Neural progenitor cell (in vitro differentiated cells): Measurements from ENCODE around the gene TMEM247. TPM values are rescaled to one million over a fixed set of nuclear protein-coding genes. Genes with fewer than 3 reads are reported as not detected.

Experiments
- DNase-seq: peaks from one replicate; pipeline ENCODE4 v3.0.0-alpha.2; 2016; ENCODE audit warnings: low spot score
- H2AFZ ChIP-seq: fragments of 200-600 bp; sonication (generic); replicated peaks from 2 replicates; pipeline ENCODE4 v1.6.1; 2016; ENCODE audit warnings: antibody characterized with exemption
- H3F3A ChIP-seq: fragments of 200-600 bp; sonication (generic); 2 replicates; pipeline ENCODE4 v1.6.1; 2016; ENCODE audit warnings: antibody characterized with exemption, low read depth
- H3K27ac ChIP-seq: fragments of 200-600 bp; sonication (generic); 2 replicates; pipeline ENCODE4 v1.5.1; 2016; ENCODE audit warnings: mild to moderate bottlenecking
- H3K27me3 ChIP-seq: fragments of 200-600 bp; sonication (generic); 2 replicates; pipeline ENCODE4 v1.6.1; 2016; ENCODE audit warnings: mild to moderate bottlenecking, moderate library complexity
- H3K36me3 ChIP-seq: fragments of 200-600 bp; sonication (generic); 2 replicates; pipeline ENCODE4 v1.5.1; 2016
- H3K4me1 ChIP-seq: fragments of 200-600 bp; sonication (generic); 2 replicates; pipeline ENCODE4 v1.6.1; 2016; ENCODE audit warnings: mixed run types
- H3K4me2 ChIP-seq: fragments of 200-600 bp; sonication (generic); 2 replicates; pipeline ENCODE4 v1.6.1; 2016
- H3K4me3 ChIP-seq: fragments of 200-600 bp; sonication (generic); 2 replicates; pipeline ENCODE4 v1.5.1; 2016
- H3K79me2 ChIP-seq: fragments of 200-600 bp; sonication (generic); 2 replicates; pipeline ENCODE4 v1.6.1; 2016; ENCODE audit warnings: low read depth
- H3K9ac ChIP-seq: fragments of 200-600 bp; sonication (generic); 2 replicates; pipeline ENCODE4 v1.6.1; 2016
- H3K9me3 ChIP-seq: fragments of 200-600 bp; sonication (generic); 2 replicates; pipeline ENCODE4 v1.5.1; 2016; ENCODE audit warnings: low read depth
- H4K20me1 ChIP-seq: fragments of 200-600 bp; sonication (generic); 2 replicates; pipeline ENCODE4 v1.6.1; 2016; ENCODE audit warnings: low read depth
- H3K27ac Mint-ChIP-seq: 3 replicates; pipeline ENCODE4 v1.8.0; 2021; ENCODE audit warnings: mixed read lengths
- H3K27me3 Mint-ChIP-seq: 2 replicates; pipeline ENCODE4 v1.8.0; 2022; ENCODE audit warnings: low read depth, mild to moderate bottlenecking, inconsistent platforms, moderate library complexity, mixed read lengths; ENCODE audit not compliant: insufficient read depth
- H3K36me3 Mint-ChIP-seq: 3 replicates; pipeline ENCODE4 v1.8.0; 2021; ENCODE audit warnings: mixed read lengths
- H3K4me1 Mint-ChIP-seq: 3 replicates; pipeline ENCODE4 v1.8.0; 2021; ENCODE audit warnings: mixed read lengths
- H3K4me3 Mint-ChIP-seq: 3 replicates; pipeline ENCODE4 v1.8.0; 2021; ENCODE audit warnings: mild to moderate bottlenecking, moderate library complexity, mixed read lengths
- H3K9me3 Mint-ChIP-seq: 3 replicates; pipeline ENCODE4 v1.8.0; 2020; ENCODE audit warnings: mixed read lengths
- CTCF ChIP-seq: fragments of 200-600 bp; sonication (generic); IDR thresholded peaks from 2 replicates; pipeline ENCODE4 v1.5.1; 2017; ENCODE audit warnings: antibody characterized with exemption, mild to moderate bottlenecking
- EZH2 ChIP-seq: fragments of 200-600 bp; sonication (generic); IDR thresholded peaks from 2 replicates; pipeline ENCODE4 v1.6.1; 2017; ENCODE audit warnings: antibody characterized with exemption, mild to moderate bottlenecking, moderate library complexity
- EZH2phosphoT487 ChIP-seq: fragments of 200-600 bp; sonication (generic); IDR thresholded peaks from 2 replicates; pipeline ENCODE4 v1.6.1; 2017; ENCODE audit warnings: antibody characterized with exemption
- total RNA-seq: library from RNA; depleted of rRNA; stranded (reverse); fragments of >200 nt; gene quantifications from 2 replicates; pipeline ENCODE4 v1.2.3, GENCODE V29; 2015; ENCODE audit warnings: low replicate concordance

The TMEM247 gene
- total RNA-seq, 1 donor from 2014 or later = not detected

- Histone ChIP-seq H3K9me3 (no peaks in the 10 kb centered on the region), H3K4me3 (no peak overlapping the region), H3K79me2 (no peaks in the 10 kb centered on the region), H3F3A (no peaks in the 10 kb centered on the region), H3K4me2 (no peak overlapping the region), H3K9ac (no peak overlapping the region), H3K4me1 (no peaks in the 10 kb centered on the region), H3K27me3 (no peaks in the 10 kb centered on the region), H4K20me1 (no peaks in the 10 kb centered on the region), H3K27ac (no peak overlapping the region), H3K36me3 (no peaks in the 10 kb centered on the region), H2AFZ (no peak overlapping the region)
- peaks cover 10% of the 10 kb centered on the region for H3K27me3 Mint-ChIP-seq
- H3K4me3 Mint-ChIP-seq = no peak overlapping the region
- H3K4me1 Mint-ChIP-seq = no peaks in the 10 kb centered on the region
- no peak overlapping the region for H3K27ac Mint-ChIP-seq
- DNase-seq = no peak
- H3K36me3 Mint-ChIP-seq = no peaks in the 10 kb centered on the region
- peaks cover 8% of the 10 kb centered on the region for H3K9me3 Mint-ChIP-seq
- no peak for TF ChIP-seq CTCF
- no peak for TF ChIP-seq EZH2
- TF ChIP-seq EZH2phosphoT487 = no peak
These were observed 28.9 kb downstream of the TMEM247 start for GRCh38 chr2:46508312-46508711.

DNA sequence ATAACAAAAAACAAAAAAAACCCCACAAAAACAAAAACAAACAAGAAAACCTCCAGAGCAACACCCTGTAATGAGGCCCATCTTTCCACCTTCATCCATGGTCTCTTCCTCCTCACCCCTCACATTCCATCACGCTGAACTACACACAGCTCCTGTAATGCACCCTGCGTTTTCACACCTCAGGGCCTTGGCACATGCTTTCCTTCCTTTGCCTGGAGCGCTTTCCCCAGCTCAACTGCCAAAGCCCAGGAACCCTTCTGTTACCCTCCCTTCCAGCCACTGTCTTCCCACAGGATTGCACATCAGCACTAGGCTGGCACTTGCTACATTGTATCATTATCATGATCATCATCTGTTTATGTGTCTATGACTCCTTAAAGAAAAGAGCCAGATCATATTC lies 29.4 kb downstream of the TMEM247 start:
- Histone ChIP-seq H4K20me1 (no peaks in the 10 kb centered on the region), H3K36me3 (no peaks in the 10 kb centered on the region), H3K4me1 (no peaks in the 10 kb centered on the region), H3K79me2 (no peaks in the 10 kb centered on the region), H3K4me3 (no peak overlapping the region), H2AFZ (no peak overlapping the region), H3K27ac (no peak overlapping the region), H3F3A (no peaks in the 10 kb centered on the region), H3K9ac (no peak overlapping the region), H3K4me2 (no peak overlapping the region), H3K9me3 (no peaks in the 10 kb centered on the region), H3K27me3 (no peaks in the 10 kb centered on the region)
- no peak for DNase-seq
- Mint-ChIP-seq H3K27me3 (peaks cover 10% of the 10 kb centered on the region), H3K36me3 (no peaks in the 10 kb centered on the region), H3K9me3 (peaks cover 8% of the 10 kb centered on the region), H3K4me1 (no peaks in the 10 kb centered on the region), H3K4me3 (no peak overlapping the region), H3K27ac (no peak overlapping the region)
- TF ChIP-seq EZH2 = no peak
- no peak for TF ChIP-seq EZH2phosphoT487
- TF ChIP-seq CTCF = no peak

DNA sequence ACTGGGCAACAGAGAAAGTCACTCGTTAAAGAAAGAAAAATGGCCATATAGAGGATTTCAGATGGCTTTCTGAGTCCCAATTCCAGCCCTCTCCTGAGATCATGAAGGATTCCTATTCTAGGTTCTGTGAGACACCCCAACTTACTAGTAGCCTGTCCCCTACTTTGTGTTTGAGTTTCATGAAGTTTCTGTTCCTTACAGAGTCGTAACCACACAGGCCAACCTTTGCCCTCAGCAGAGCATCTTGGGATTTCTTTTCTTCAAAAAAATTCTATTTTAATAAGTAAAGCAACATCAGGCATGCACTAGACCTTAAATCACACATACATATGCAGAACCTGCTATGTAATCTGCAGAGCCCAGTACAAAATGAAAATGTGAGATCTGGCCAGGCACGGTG lies 30.4 kb downstream of the TMEM247 start:
- H3K4me1 ChIP-seq = no peaks in the 10 kb centered on the region
- Mint-ChIP-seq H3K9me3 (peaks cover 8% of the 10 kb centered on the region), H3K36me3 (no peaks in the 10 kb centered on the region), H3K27me3 (peaks cover 10% of the 10 kb centered on the region), H3K27ac (no peak overlapping the region), H3K4me1 (no peaks in the 10 kb centered on the region), H3K4me3 (no peak overlapping the region)
- H2AFZ ChIP-seq = no peak overlapping the region
- no peak overlapping the region for H3K9ac ChIP-seq
- no peak overlapping the region for H3K27ac ChIP-seq
- TF ChIP-seq CTCF = no peak
- no peak for TF ChIP-seq EZH2phosphoT487
- no peak for TF ChIP-seq EZH2
- no peaks in the 10 kb centered on the region for H3K27me3 ChIP-seq
- no peaks in the 10 kb centered on the region for H3F3A ChIP-seq
- no peak for DNase-seq
- H3K9me3 ChIP-seq = no peaks in the 10 kb centered on the region
- no peaks in the 10 kb centered on the region for H3K36me3 ChIP-seq
- H4K20me1 ChIP-seq = no peaks in the 10 kb centered on the region
- no peak overlapping the region for H3K4me3 ChIP-seq
- no peaks in the 10 kb centered on the region for H3K79me2 ChIP-seq
- H3K4me2 ChIP-seq = no peak overlapping the region
